ENCODE results near the gene OR9Q1. TPM values are rescaled to one million over a fixed set of nuclear protein-coding genes. Genes with fewer than 3 reads are reported as not detected.

The OR9Q1 gene
- total RNA-seq, 2 experiments from 2014 or later: not detected

GRCh38 chr11:58193391-58193790 lies 169.7 kb downstream of the OR9Q1 start:
- no peak overlapping the region for H3K4me3 ChIP-seq (ENCODE audit: low read depth, low read length, poor library complexity, severe bottlenecking)
- no peaks in the 10 kb centered on the region for H3K79me2 ChIP-seq (ENCODE audit: insufficient read depth, low read depth, low read length)
- H3K9me3 ChIP-seq (ENCODE audit: low read length): no peaks in the 10 kb centered on the region
- H2AFZ ChIP-seq (ENCODE audit: low read length): no peak overlapping the region
- H3K36me3 ChIP-seq (ENCODE audit: insufficient read depth, low read length): no peaks in the 10 kb centered on the region
- no peaks in the 10 kb centered on the region for H3K9me2 ChIP-seq (ENCODE audit: insufficient read depth, low read length)
- BruUV-seq (replicated peaks): no TSS peak
- H3K4me1 ChIP-seq (ENCODE audit: insufficient read depth, low read length, poor library complexity, severe bottlenecking): no peaks in the 10 kb centered on the region
- POLR2A ChIA-PET: no interaction called here
- DNase-seq (ENCODE audit: low spot score): no peak
- no peaks in the 10 kb centered on the region for H4K20me1 ChIP-seq (ENCODE audit: insufficient read depth, low read length)
- TF ChIP-seq EZH2phosphoT487 (IDR thresholded peaks at IDR 0.05; ENCODE audit: borderline replicate concordance, low read depth, low read length): no peak
- TF ChIP-seq, protein P1, sequence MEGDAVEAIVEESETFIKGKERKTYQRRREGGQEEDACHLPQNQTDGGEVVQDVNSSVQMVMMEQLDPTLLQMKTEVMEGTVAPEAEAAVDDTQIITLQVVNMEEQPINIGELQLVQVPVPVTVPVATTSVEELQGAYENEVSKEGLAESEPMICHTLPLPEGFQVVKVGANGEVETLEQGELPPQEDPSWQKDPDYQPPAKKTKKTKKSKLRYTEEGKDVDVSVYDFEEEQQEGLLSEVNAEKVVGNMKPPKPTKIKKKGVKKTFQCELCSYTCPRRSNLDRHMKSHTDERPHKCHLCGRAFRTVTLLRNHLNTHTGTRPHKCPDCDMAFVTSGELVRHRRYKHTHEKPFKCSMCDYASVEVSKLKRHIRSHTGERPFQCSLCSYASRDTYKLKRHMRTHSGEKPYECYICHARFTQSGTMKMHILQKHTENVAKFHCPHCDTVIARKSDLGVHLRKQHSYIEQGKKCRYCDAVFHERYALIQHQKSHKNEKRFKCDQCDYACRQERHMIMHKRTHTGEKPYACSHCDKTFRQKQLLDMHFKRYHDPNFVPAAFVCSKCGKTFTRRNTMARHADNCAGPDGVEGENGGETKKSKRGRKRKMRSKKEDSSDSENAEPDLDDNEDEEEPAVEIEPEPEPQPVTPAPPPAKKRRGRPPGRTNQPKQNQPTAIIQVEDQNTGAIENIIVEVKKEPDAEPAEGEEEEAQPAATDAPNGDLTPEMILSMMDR (conservative IDR thresholded peaks at IDR 0.05; ENCODE audit: low read length): no peak
- no peak overlapping the region for H3K27ac ChIP-seq (ENCODE audit: low read depth, low read length, poor library complexity, severe bottlenecking)
- CTCF ChIA-PET (ENCODE audit: unreplicated experiment): no interaction called here
- intact Hi-C loops (cut with micrococcal nuclease; ENCODE audit: unreplicated experiment): no loop called here
- no peak overlapping the region for H3K4me2 ChIP-seq (ENCODE audit: low read length)

DNA sequence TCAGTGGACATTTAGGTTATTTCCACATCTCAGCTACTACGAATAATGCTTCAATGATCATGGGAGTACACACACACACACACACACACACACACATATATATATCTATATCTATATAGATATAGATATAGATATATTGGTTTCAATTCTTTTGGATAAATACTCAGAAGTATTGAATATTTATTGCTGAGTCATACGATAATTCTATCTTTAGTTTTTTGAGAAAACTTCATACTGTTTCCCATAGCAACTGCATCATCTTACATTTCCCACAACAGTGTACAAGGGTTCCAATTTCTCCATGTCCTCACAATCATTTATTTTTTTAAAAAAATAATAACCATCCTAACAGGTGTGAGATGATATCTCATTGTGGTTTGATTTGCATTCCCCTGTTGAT lies 172.3 kb downstream of the OR9Q1 start:
- Histone ChIP-seq H3K4me2 (ENCODE audit: low read length) (no peak overlapping the region), H3K36me3 (ENCODE audit: insufficient read depth, low read length) (no peaks in the 10 kb centered on the region), H3K4me3 (ENCODE audit: low read depth, low read length, poor library complexity, severe bottlenecking) (no peak overlapping the region), H3K79me2 (ENCODE audit: insufficient read depth, low read depth, low read length) (no peaks in the 10 kb centered on the region), H3K9me2 (ENCODE audit: insufficient read depth, low read length) (no peaks in the 10 kb centered on the region), H3K4me1 (ENCODE audit: insufficient read depth, low read length, poor library complexity, severe bottlenecking) (no peaks in the 10 kb centered on the region), H3K27ac (ENCODE audit: low read depth, low read length, poor library complexity, severe bottlenecking) (no peak overlapping the region), H3K9me3 (ENCODE audit: low read length) (no peaks in the 10 kb centered on the region), H2AFZ (ENCODE audit: low read length) (no peak overlapping the region), H4K20me1 (ENCODE audit: insufficient read depth, low read length) (no peaks in the 10 kb centered on the region)
- ChIA-PET CTCF (ENCODE audit: unreplicated experiment) (no interaction called here), POLR2A (no interaction called here)
- no peak for TF ChIP-seq EZH2phosphoT487 (IDR thresholded peaks at IDR 0.05; ENCODE audit: borderline replicate concordance, low read depth, low read length)
- TF ChIP-seq, protein P1 (conservative IDR thresholded peaks at IDR 0.05; ENCODE audit: low read length): no peak
- intact Hi-C loops (cut with micrococcal nuclease; ENCODE audit: unreplicated experiment): no loop called here
- no peak for DNase-seq (ENCODE audit: low spot score)
- no TSS peak for BruUV-seq (replicated peaks)

GRCh38 chr11:58199271-58199670 lies 175.6 kb downstream of the OR9Q1 start:
- Histone ChIP-seq H3K27ac (ENCODE audit: low read depth, low read length, poor library complexity, severe bottlenecking) (no peak overlapping the region), H3K9me2 (ENCODE audit: insufficient read depth, low read length) (no peaks in the 10 kb centered on the region), H3K4me2 (ENCODE audit: low read length) (no peak overlapping the region), H4K20me1 (ENCODE audit: insufficient read depth, low read length) (no peaks in the 10 kb centered on the region), H3K36me3 (ENCODE audit: insufficient read depth, low read length) (no peaks in the 10 kb centered on the region), H2AFZ (ENCODE audit: low read length) (no peak overlapping the region), H3K4me3 (ENCODE audit: low read depth, low read length, poor library complexity, severe bottlenecking) (no peak overlapping the region), H3K79me2 (ENCODE audit: insufficient read depth, low read depth, low read length) (no peaks in the 10 kb centered on the region), H3K4me1 (ENCODE audit: insufficient read depth, low read length, poor library complexity, severe bottlenecking) (no peaks in the 10 kb centered on the region), H3K9me3 (ENCODE audit: low read length) (no peaks in the 10 kb centered on the region)
- intact Hi-C loops (cut with micrococcal nuclease; ENCODE audit: unreplicated experiment): no loop called here
- DNase-seq (ENCODE audit: low spot score): no peak
- CTCF ChIA-PET (ENCODE audit: unreplicated experiment): no interaction called here
- POLR2A ChIA-PET: no interaction called here
- BruUV-seq (replicated peaks): no TSS peak
- no peak for TF ChIP-seq EZH2phosphoT487 (IDR thresholded peaks at IDR 0.05; ENCODE audit: borderline replicate concordance, low read depth, low read length)
- TF ChIP-seq, protein P1 (conservative IDR thresholded peaks at IDR 0.05; ENCODE audit: low read length): no peak

All from OCI-LY7 (cell line).